ENCODE results near the gene REEP6. TPM values are rescaled to one million over a fixed set of nuclear protein-coding genes. Genes with fewer than 3 reads are reported as not detected.
"Not testable (repeated sequence)": the region's sequence is repeated elsewhere in the genome, so short reads cannot be mapped to it uniquely, and the experiment has no call there.

Gene REEP6
- total RNA-seq, 1 experiment from 2014 or later, result 10.5 TPM

DNA sequence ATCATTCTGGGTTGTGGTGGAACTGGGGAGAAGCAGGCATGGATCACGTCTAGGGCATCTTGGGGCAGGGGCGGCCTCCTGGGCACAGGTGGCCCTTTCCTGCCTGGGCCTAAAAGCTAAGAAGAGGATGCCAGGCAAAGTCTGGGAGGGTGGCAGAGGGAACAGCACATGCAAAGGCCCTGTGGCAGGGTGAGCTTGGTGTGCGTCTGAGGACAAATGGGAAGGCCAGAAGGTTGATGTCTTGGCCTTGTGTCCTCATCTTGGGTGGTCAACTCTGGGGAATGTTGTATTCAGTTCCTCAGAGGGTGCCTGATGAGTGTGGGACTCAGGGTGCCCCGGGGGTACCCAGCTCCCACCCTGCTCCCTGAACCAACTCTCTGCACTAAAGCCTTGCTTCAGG lies 27.5 kb downstream of the REEP6 start:
- TF ChIP-seq, protein P1, sequence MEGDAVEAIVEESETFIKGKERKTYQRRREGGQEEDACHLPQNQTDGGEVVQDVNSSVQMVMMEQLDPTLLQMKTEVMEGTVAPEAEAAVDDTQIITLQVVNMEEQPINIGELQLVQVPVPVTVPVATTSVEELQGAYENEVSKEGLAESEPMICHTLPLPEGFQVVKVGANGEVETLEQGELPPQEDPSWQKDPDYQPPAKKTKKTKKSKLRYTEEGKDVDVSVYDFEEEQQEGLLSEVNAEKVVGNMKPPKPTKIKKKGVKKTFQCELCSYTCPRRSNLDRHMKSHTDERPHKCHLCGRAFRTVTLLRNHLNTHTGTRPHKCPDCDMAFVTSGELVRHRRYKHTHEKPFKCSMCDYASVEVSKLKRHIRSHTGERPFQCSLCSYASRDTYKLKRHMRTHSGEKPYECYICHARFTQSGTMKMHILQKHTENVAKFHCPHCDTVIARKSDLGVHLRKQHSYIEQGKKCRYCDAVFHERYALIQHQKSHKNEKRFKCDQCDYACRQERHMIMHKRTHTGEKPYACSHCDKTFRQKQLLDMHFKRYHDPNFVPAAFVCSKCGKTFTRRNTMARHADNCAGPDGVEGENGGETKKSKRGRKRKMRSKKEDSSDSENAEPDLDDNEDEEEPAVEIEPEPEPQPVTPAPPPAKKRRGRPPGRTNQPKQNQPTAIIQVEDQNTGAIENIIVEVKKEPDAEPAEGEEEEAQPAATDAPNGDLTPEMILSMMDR (conservative IDR thresholded peaks at IDR 0.05), result no peak
- H2BK15ac ChIP-seq (ENCODE audit: low read depth, low read length), result no peak overlapping the region
- DNase-seq, result no peak
- H2AFZ ChIP-seq (ENCODE audit: low read length), result no peak overlapping the region
- H3K4me2 ChIP-seq (ENCODE audit: insufficient read depth, insufficient read length, low read length), result no peak overlapping the region
- H2AK5ac ChIP-seq (ENCODE audit: insufficient read length, low read length), result no peak overlapping the region
- no peaks in the 10 kb centered on the region for H3K9me3 ChIP-seq (ENCODE audit: control insufficient read depth, low read depth, low read length)
- no peak overlapping the region for H3K9ac ChIP-seq (ENCODE audit: extremely low read depth, insufficient read length, low read length)
- H3K36me3 Mint-ChIP-seq (ENCODE audit: insufficient read depth in 1 of 3, low read depth in 3 of 3), result no peaks in the 10 kb centered on the region
- H4K20me1 ChIP-seq (ENCODE audit: control insufficient read depth, insufficient read depth, insufficient read length), result no peaks in the 10 kb centered on the region
- H3K56ac ChIP-seq (ENCODE audit: insufficient read length, low read depth, low read length), result no peak overlapping the region
- H3K14ac ChIP-seq (ENCODE audit: insufficient read depth, low read length), result no peak overlapping the region
- H3K23ac ChIP-seq (ENCODE audit: insufficient read length, low read depth, low read length), result no peak overlapping the region
- H3K4me1 ChIP-seq (ENCODE audit: insufficient read depth, low read length), result no peaks in the 10 kb centered on the region
- no peak overlapping the region for H2BK120ac ChIP-seq (ENCODE audit: low read depth, low read length, poor library complexity, severe bottlenecking)
- H3K4ac ChIP-seq (ENCODE audit: low read depth, low read length), result no peak overlapping the region
- no peak overlapping the region for H2BK12ac ChIP-seq (ENCODE audit: insufficient read length, low read depth, low read length)
- H3K27me3 ChIP-seq (ENCODE audit: insufficient read depth, low read length), result peaks cover 6% of the 10 kb centered on the region; the same call in 1 of the 2 replicates
- no peak overlapping the region for H3K27ac Mint-ChIP-seq
- no peak overlapping the region for H2BK5ac ChIP-seq (ENCODE audit: insufficient read length, low read length)
- no CpG with 5 or more reads among the region's 4 CpGs for WGBS (ENCODE audit: extremely low coverage, insufficient read length, low lambda C conversion rate)
- no peak overlapping the region for H2BK20ac ChIP-seq (ENCODE audit: low read depth, low read length, poor library complexity, severe bottlenecking)
- no peaks in the 10 kb centered on the region for H3K79me2 ChIP-seq (ENCODE audit: insufficient read depth, low read length)
- no peaks in the 10 kb centered on the region for H3K23me2 ChIP-seq (ENCODE audit: insufficient read length, low read depth, low read length, poor library complexity, severe bottlenecking)
- H3K4me1 Mint-ChIP-seq, result no peaks in the 10 kb centered on the region
- H4K8ac ChIP-seq (replicated peaks; ENCODE audit: insufficient read length, low read depth, low read length), result no peak overlapping the region
- no peak overlapping the region for H3K4me3 Mint-ChIP-seq
- H3K27me3 Mint-ChIP-seq (ENCODE audit: low read depth), result peaks cover 83% of the 10 kb centered on the region
- H3K27ac ChIP-seq (ENCODE audit: insufficient read length, low read depth, low read length), result no peak overlapping the region
- peaks cover 0 to 8% of the 10 kb centered on the region in 2 experiments; a peak in 2 of 5 replicates for H3K9me3 Mint-ChIP-seq
- no peaks in the 10 kb centered on the region for H3K79me1 ChIP-seq (ENCODE audit: insufficient read depth, low read depth, low read length, poor library complexity, severe bottlenecking)
- no peak overlapping the region for H4K5ac ChIP-seq (ENCODE audit: insufficient read length, low read depth, low read length)
- no peak overlapping the region for H4K91ac ChIP-seq (ENCODE audit: insufficient read length, low read depth, low read length)
- no peak overlapping the region for H3T11ph ChIP-seq (ENCODE audit: low read length)
- H3K18ac ChIP-seq (ENCODE audit: insufficient read length, low read depth, low read length), result no peak overlapping the region

GRCh38 chr19:1519802-1520201 lies 28.8 kb downstream of the REEP6 start:
- not testable (repeated sequence) for H3K4me1 Mint-ChIP-seq; H2AFZ ChIP-seq (ENCODE audit: low read length); H3K23ac ChIP-seq (ENCODE audit: insufficient read length, low read depth, low read length); H3K9ac ChIP-seq (ENCODE audit: extremely low read depth, insufficient read length, low read length); H3K36me3 Mint-ChIP-seq (ENCODE audit: insufficient read depth in 1 of 3, low read depth in 3 of 3); H3K18ac ChIP-seq (ENCODE audit: insufficient read length, low read depth, low read length); H4K20me1 ChIP-seq (ENCODE audit: control insufficient read depth, insufficient read depth, insufficient read length); H3K14ac ChIP-seq (ENCODE audit: insufficient read depth, low read length); H3K56ac ChIP-seq (ENCODE audit: insufficient read length, low read depth, low read length); H3K4me3 Mint-ChIP-seq; H3K79me2 ChIP-seq (ENCODE audit: insufficient read depth, low read length); H3K23me2 ChIP-seq (ENCODE audit: insufficient read length, low read depth, low read length, poor library complexity, severe bottlenecking); H3K4me2 ChIP-seq (ENCODE audit: insufficient read depth, insufficient read length, low read length); H3K27ac Mint-ChIP-seq; H2BK5ac ChIP-seq (ENCODE audit: insufficient read length, low read length); H2AK5ac ChIP-seq (ENCODE audit: insufficient read length, low read length); H4K5ac ChIP-seq (ENCODE audit: insufficient read length, low read depth, low read length); H3K4ac ChIP-seq (ENCODE audit: low read depth, low read length); H3K4me1 ChIP-seq (ENCODE audit: insufficient read depth, low read length); H3K79me1 ChIP-seq (ENCODE audit: insufficient read depth, low read depth, low read length, poor library complexity, severe bottlenecking); H2BK20ac ChIP-seq (ENCODE audit: low read depth, low read length, poor library complexity, severe bottlenecking); H2BK12ac ChIP-seq (ENCODE audit: insufficient read length, low read depth, low read length); H2BK120ac ChIP-seq (ENCODE audit: low read depth, low read length, poor library complexity, severe bottlenecking); H4K8ac ChIP-seq (replicated peaks; ENCODE audit: insufficient read length, low read depth, low read length); H2BK15ac ChIP-seq (ENCODE audit: low read depth, low read length); H3K9me3 ChIP-seq (ENCODE audit: control insufficient read depth, low read depth, low read length); H4K91ac ChIP-seq (ENCODE audit: insufficient read length, low read depth, low read length); H3T11ph ChIP-seq (ENCODE audit: low read length); DNase-seq; H3K27ac ChIP-seq (ENCODE audit: insufficient read length, low read depth, low read length)
- H3K9me3 Mint-ChIP-seq, result peaks cover 0 to 14% of the 10 kb centered on the region in 2 experiments; a peak in 3 of 5 replicates
- whole genome bisulfite sequencing (ENCODE audit: extremely low coverage, insufficient read length, low lambda C conversion rate), result no CpG with 5 or more reads among the region's 8 CpGs
- H3K27me3 Mint-ChIP-seq (ENCODE audit: low read depth), result peaks cover 81% of the 10 kb centered on the region
- H3K27me3 ChIP-seq (ENCODE audit: insufficient read depth, low read length), result peaks cover 13% of the 10 kb centered on the region; the same call in 1 of the 2 replicates
